DND-41 (cell line): Measurements from ENCODE around the gene AATK.
"Not testable (repeated sequence)": the region's sequence is repeated elsewhere in the genome, so short reads cannot be mapped to it uniquely, and the experiment has no call there.

Source experiments
- ATAC-seq: fragments of 200-7000 bp; cut with Tn5 transposase; 3 replicates; pipeline ENCODE4 v1.9.1; 2021; ENCODE audit warnings: low read depth; ENCODE audit not compliant: insufficient read depth
- DNase-seq: peaks from one replicate; pipeline ENCODE4 v3.0.0-alpha.2; 2020
- H2AFZ ChIP-seq: 2 replicates; pipeline ENCODE4 v1.6.0; 2012; ENCODE audit warnings: low read depth, low read length
- H3K27ac ChIP-seq: 2 replicates; pipeline ENCODE4 v1.5.1; 2012; ENCODE audit warnings: low read length, inconsistent platforms
- H3K27me3 ChIP-seq: fragments of 200-600 bp; sonication (generic); 2 replicates; pipeline ENCODE4 v1.6.0; 2012; ENCODE audit warnings: low read length, mild to moderate bottlenecking, inconsistent platforms; ENCODE audit not compliant: insufficient read depth, poor library complexity
- H3K36me3 ChIP-seq: 2 replicates; pipeline ENCODE4 v1.5.1; 2012; ENCODE audit warnings: low read length, inconsistent platforms; ENCODE audit not compliant: insufficient read depth
- H3K4me1 ChIP-seq: 2 replicates; pipeline ENCODE4 v1.5.1; 2012; ENCODE audit warnings: mild to moderate bottlenecking, low read length; ENCODE audit not compliant: insufficient read depth
- H3K4me2 ChIP-seq: 2 replicates; pipeline ENCODE4 v1.6.0; 2012; ENCODE audit warnings: mild to moderate bottlenecking, moderate library complexity, low read length, inconsistent platforms; ENCODE audit not compliant: insufficient read depth
- H3K4me3 ChIP-seq, 2 experiments: fragments of 200-600 bp in 1 of 2; shearing (Covaris generic) in 1 of 2; 2 replicates each; pipeline ENCODE4 v1.5.1; 2012 to 2016; ENCODE audit warnings: inconsistent platforms in 2 of 2, low read length in 2 of 2, mild to moderate bottlenecking in 2 of 2, low read depth in 1 of 2, moderate library complexity in 1 of 2
- H3K79me2 ChIP-seq: 2 replicates; pipeline ENCODE4 v1.6.0; 2012; ENCODE audit warnings: low read length, inconsistent platforms; ENCODE audit not compliant: insufficient read depth
- H3K9ac ChIP-seq: 2 replicates; pipeline ENCODE4 v1.6.0; 2012; ENCODE audit warnings: low read depth, mild to moderate bottlenecking, inconsistent platforms, low read length, moderate library complexity
- H3K9me3 ChIP-seq: 2 replicates; pipeline ENCODE4 v1.5.1; 2012; ENCODE audit warnings: low read length, moderate library complexity, mild to moderate bottlenecking, inconsistent platforms; ENCODE audit not compliant: insufficient read depth, severe bottlenecking
- H4K20me1 ChIP-seq: 2 replicates; pipeline ENCODE4 v1.6.0; 2012; ENCODE audit warnings: low read length; ENCODE audit not compliant: insufficient read depth
- EZH2 ChIP-seq: IDR thresholded peaks from 3 replicates; pipeline ENCODE4 v1.6.1; 2012; ENCODE audit warnings: borderline replicate concordance, low read depth, mild to moderate bottlenecking, moderate library complexity, low read length, inconsistent platforms; ENCODE audit not compliant: severe bottlenecking
- TF ChIP-seq, protein P1 (sequence below): IDR thresholded peaks from 2 replicates; pipeline ENCODE4 v1.5.1; 2012; ENCODE audit warnings: borderline replicate concordance, low read length, moderate library complexity, mild to moderate bottlenecking; ENCODE audit not compliant: poor library complexity, severe bottlenecking; ENCODE audit errors: extremely low read depth

Gene AATK

DNA sequence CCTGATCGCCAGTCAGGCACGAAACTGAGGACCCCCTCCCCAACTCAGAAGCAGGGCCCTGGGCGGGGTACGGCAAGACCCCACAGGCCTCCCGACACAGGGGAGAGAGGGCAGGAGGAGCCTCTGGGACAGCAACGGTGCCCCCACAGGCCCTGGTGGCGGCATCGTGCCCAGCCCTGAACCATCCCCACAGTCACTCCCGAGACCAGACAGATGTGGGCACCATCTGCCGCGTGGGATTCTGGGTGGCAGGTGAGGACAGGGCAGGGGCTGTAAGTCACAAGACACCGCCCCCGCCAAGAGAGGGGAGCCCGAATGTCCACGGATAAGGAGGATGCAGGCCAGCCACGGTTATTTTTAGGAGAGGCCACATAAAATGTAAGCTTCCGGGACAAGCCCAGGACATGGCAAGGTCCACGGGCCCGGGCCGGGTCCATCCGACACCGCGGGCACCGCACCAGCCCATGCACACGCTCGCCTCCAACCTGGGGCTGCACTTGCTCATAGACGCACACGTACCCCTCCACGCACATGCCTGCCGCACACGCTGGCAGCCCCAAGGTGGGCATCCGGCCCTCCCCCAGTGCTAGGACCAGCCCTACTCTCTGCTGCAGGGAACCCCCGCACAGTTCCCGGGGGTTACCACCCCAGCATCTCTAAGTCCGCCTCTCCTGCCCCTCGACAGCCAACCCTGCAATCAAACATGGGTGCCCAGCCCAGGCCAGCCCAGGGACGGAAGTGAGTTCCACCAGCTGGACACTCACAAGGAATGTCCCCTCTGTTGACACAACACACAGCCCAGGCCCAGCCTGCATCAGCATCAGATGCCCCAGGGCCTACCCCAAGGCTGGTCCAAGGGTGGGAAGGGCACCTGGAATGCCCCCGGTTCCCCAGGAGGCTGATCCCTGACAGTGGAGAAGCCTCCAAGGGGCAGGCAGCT is 8.9 kb downstream of the AATK start:
- Histone ChIP-seq H4K20me1 (no peaks in the 10 kb centered on the region; the same call in 1 of the 2 replicates), H3K27me3 (peaks cover 3% of the 10 kb centered on the region), H3K9me3 (no peaks in the 10 kb centered on the region), H3K27ac (no peak overlapping the region), H3K4me3 (no peak overlapping the region), H3K4me2 (no peak overlapping the region), H3K36me3 (no peaks in the 10 kb centered on the region), H2AFZ (no peak overlapping the region), H3K4me1 (no peaks in the 10 kb centered on the region), H3K9ac (no peak overlapping the region), H3K79me2 (no peaks in the 10 kb centered on the region)
- TF ChIP-seq, protein P1, sequence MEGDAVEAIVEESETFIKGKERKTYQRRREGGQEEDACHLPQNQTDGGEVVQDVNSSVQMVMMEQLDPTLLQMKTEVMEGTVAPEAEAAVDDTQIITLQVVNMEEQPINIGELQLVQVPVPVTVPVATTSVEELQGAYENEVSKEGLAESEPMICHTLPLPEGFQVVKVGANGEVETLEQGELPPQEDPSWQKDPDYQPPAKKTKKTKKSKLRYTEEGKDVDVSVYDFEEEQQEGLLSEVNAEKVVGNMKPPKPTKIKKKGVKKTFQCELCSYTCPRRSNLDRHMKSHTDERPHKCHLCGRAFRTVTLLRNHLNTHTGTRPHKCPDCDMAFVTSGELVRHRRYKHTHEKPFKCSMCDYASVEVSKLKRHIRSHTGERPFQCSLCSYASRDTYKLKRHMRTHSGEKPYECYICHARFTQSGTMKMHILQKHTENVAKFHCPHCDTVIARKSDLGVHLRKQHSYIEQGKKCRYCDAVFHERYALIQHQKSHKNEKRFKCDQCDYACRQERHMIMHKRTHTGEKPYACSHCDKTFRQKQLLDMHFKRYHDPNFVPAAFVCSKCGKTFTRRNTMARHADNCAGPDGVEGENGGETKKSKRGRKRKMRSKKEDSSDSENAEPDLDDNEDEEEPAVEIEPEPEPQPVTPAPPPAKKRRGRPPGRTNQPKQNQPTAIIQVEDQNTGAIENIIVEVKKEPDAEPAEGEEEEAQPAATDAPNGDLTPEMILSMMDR, result no peak
- no peak for TF ChIP-seq EZH2
- ATAC-seq (no peak), DNase-seq (no peak)

- H3K4me1 ChIP-seq, result no peaks in the 10 kb centered on the region
- no peaks in the 10 kb centered on the region for H3K36me3 ChIP-seq
- H2AFZ ChIP-seq, result no peak overlapping the region
- DNase-seq, result no peak
- H3K27ac ChIP-seq, result no peak overlapping the region
- H4K20me1 ChIP-seq, result no peaks in the 10 kb centered on the region
- no peak overlapping the region for H3K4me3 ChIP-seq
- no peaks in the 10 kb centered on the region for H3K9me3 ChIP-seq
- no peak overlapping the region for H3K9ac ChIP-seq
- H3K4me2 ChIP-seq, result no peak overlapping the region
- H3K27me3 ChIP-seq, result peaks cover 3% of the 10 kb centered on the region
- TF ChIP-seq EZH2, result no peak
- TF ChIP-seq, protein P1, result no peak
- ATAC-seq, result no peak
- H3K79me2 ChIP-seq, result no peaks in the 10 kb centered on the region
Observed at GRCh38 chr17:81154961-81155360, 11.1 kb downstream of the AATK start.

GRCh38 chr17:81154016-81154415 is 12.0 kb downstream of the AATK start:
- not testable (repeated sequence) for H3K4me2 ChIP-seq, H3K36me3 ChIP-seq, H3K4me3 ChIP-seq, H2AFZ ChIP-seq, ATAC-seq, H4K20me1 ChIP-seq, H3K9ac ChIP-seq, H3K4me1 ChIP-seq, H3K79me2 ChIP-seq, H3K9me3 ChIP-seq, H3K27me3 ChIP-seq, DNase-seq, H3K27ac ChIP-seq

- no peaks in the 10 kb centered on the region for H3K4me1 ChIP-seq
- no peak overlapping the region for H3K27ac ChIP-seq
- H2AFZ ChIP-seq, result no peak overlapping the region
- H3K27me3 ChIP-seq, result peaks cover 3% of the 10 kb centered on the region
- no peak for DNase-seq
- H3K9me3 ChIP-seq, result no peaks in the 10 kb centered on the region
- H3K9ac ChIP-seq, result no peak overlapping the region
- H3K36me3 ChIP-seq, result no peaks in the 10 kb centered on the region
- TF ChIP-seq, protein P1, result no peak
- no peak for TF ChIP-seq EZH2
- H3K4me3 ChIP-seq, result no peak overlapping the region
- ATAC-seq, result no peak
- H3K4me2 ChIP-seq, result no peak overlapping the region
- H3K79me2 ChIP-seq, result no peaks in the 10 kb centered on the region
- H4K20me1 ChIP-seq, result no peaks in the 10 kb centered on the region; the same call in 1 of the 2 replicates
Observed at GRCh38 chr17:81153340-81153803, 12.6 kb downstream of the AATK start.
